Stomach (tissue), 9 donors: ENCODE measurements around the gene PRKCA. TPM values are rescaled to one million over a fixed set of nuclear protein-coding genes. Genes with fewer than 3 reads are reported as not detected.

Experiments
- DNase-seq, 2 donors: peaks; one replicate each; pipeline versions ENCODE4 v3.0.0 to v3.0.0-alpha.2; 2013 to 2019
- H3K27ac ChIP-seq, 5 donors: fragments of 200-600 bp in 4 of 5; sonication (generic) in 4 of 5; one replicate each; pipeline ENCODE4 v1.5.1; 2013 to 2019; ENCODE audit warnings: mild to moderate bottlenecking in 1 of 5, moderate library complexity in 1 of 5
- H3K27me3 ChIP-seq, 3 donors: fragments of 200-600 bp; sonication (generic); one replicate each; pipeline ENCODE4 v1.5.1; 2017 to 2019; ENCODE audit warnings: mixed run types in 1 of 3
- H3K36me3 ChIP-seq, 4 donors: fragments of 200-600 bp; sonication (generic); 1 replicate in 3 of 4; 2 replicates in 1 of 4; pipeline ENCODE4 v1.5.1; 2016 to 2019
- H3K4me1 ChIP-seq, 4 donors: fragments of 200-600 bp; sonication (generic); one replicate each; pipeline ENCODE4 v1.5.1; 2016 to 2019
- H3K4me3 ChIP-seq, 4 donors: fragments of 200-600 bp; sonication (generic) in 3 of 4; one replicate each; pipeline ENCODE4 v1.5.1; 2016 to 2019; ENCODE audit warnings: mild to moderate bottlenecking in 1 of 4
- H3K9me3 ChIP-seq, 4 donors: fragments of 200-600 bp; sonication (generic); one replicate each; pipeline ENCODE4 v1.5.1; 2016 to 2019
- EP300 ChIP-seq: sonication (generic); formaldehyde crosslinking; IDR thresholded peaks from one replicate; pipeline ENCODE4 v1.6.1; 2017; ENCODE audit warnings: antibody characterized with exemption
- POLR2A ChIP-seq, 4 donors: fragments of 450-650 bp; IDR thresholded peaks; one replicate each; pipeline ENCODE4 v1.6.1; 2016; ENCODE audit warnings: antibody characterized with exemption in 4 of 4, control low read depth in 2 of 4, mild to moderate bottlenecking in 1 of 4, moderate library complexity in 1 of 4
- POLR2AphosphoS5 ChIP-seq, 3 donors: sonication (generic); formaldehyde crosslinking; IDR thresholded peaks; one replicate each; pipeline ENCODE4 v1.6.1; 2016; ENCODE audit warnings: antibody characterized with exemption in 3 of 3
- WGBS, 5 donors: extraction: QIAGEN DNeasy Blood & Tissue Kit in 3 of 5; methylation state at CpG; one replicate each; pipeline versions ENCODE4 v1.1.5 to v1.1.7; 2013 to 2018; 5-methylcytosine and 5-hydroxymethylcytosine counted together
- intact Hi-C: fragments of 100-400 bp; cut with DNase I; formaldehyde crosslinking; loops from one replicate; pipeline ENCODE4 v1.15.1; 2023; ENCODE audit warnings: low total_unique reads
- polyA plus RNA-seq, 3 donors: library from polyadenylated mRNA; stranded (reverse); fragments of 200-250 nt; gene quantifications; one replicate each; pipeline ENCODE4 v1.2.3, GENCODE V29; 2013
- total RNA-seq, 5 donors: library from RNA; depleted of rRNA; stranded (reverse); fragments of >200 nt; gene quantifications; one replicate each; pipeline versions ENCODE4 v1.1.0 to v1.2.3, GENCODE V29; 2014 to 2016
- TF ChIP-seq, protein P1 (sequence below), 7 experiments: fragments of 450-650 bp in 4 of 7; fragments of 200-600 bp in 3 of 7; sonication (generic) in 3 of 7; IDR thresholded peaks; one replicate each; pipeline ENCODE4 v1.5.1; 2016 to 2019; ENCODE audit warnings: antibody characterized with exemption in 7 of 7, control low read depth in 2 of 7, mild to moderate bottlenecking in 1 of 7
- donor health status: healthy with polysubstance abuse.
- donor health status: Bipolar disorder and iron deficiency.
- donor health status: healthy.

PRKCA gene
- total and polyA plus RNA-seq, 8 donors: 2.1 to 41.1 (median 12.2) TPM

DNA sequence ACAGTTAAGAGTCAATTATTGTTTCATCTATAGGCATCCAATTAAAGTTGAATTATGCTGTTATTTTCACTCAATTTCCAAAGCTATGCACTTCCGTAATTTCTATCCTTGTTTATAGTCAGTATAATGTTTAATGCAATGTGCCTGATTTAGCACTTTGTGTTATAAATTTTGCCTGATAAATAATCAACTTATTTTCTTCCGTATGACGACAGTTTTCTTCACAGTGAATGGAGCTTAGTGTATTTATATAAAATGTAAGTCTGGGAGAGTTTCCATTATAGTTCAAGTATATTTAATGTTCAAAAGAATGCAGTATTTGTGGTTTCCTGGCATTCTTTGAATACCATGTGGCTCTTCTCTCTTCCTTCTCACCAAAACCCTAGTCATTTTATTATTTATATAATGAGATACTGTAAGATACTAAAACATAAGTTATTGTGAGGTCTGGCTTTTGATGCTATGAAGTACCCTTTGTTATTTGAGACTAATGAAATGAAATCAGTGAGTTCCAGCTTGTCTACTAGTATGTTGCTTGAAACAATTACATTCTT lies 240.6 kb downstream of the PRKCA start:
- H3K4me3 ChIP-seq: no peak overlapping the region
- TF ChIP-seq POLR2AphosphoS5 (IDR thresholded peaks at IDR 0.05): no peak
- no peak for TF ChIP-seq POLR2A (IDR thresholded peaks at IDR 0.05)
- no peak for TF ChIP-seq EP300
- TF ChIP-seq, protein P1, sequence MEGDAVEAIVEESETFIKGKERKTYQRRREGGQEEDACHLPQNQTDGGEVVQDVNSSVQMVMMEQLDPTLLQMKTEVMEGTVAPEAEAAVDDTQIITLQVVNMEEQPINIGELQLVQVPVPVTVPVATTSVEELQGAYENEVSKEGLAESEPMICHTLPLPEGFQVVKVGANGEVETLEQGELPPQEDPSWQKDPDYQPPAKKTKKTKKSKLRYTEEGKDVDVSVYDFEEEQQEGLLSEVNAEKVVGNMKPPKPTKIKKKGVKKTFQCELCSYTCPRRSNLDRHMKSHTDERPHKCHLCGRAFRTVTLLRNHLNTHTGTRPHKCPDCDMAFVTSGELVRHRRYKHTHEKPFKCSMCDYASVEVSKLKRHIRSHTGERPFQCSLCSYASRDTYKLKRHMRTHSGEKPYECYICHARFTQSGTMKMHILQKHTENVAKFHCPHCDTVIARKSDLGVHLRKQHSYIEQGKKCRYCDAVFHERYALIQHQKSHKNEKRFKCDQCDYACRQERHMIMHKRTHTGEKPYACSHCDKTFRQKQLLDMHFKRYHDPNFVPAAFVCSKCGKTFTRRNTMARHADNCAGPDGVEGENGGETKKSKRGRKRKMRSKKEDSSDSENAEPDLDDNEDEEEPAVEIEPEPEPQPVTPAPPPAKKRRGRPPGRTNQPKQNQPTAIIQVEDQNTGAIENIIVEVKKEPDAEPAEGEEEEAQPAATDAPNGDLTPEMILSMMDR (IDR thresholded peaks at IDR 0.05): no peak
- peaks cover 3 to 67% (median 33%) of the 10 kb centered on the region in 4 donors for H3K4me1 ChIP-seq
- no peaks in the 10 kb centered on the region for H3K36me3 ChIP-seq
- no peaks in the 10 kb centered on the region for H3K27me3 ChIP-seq
- 82 to 88% (median 84%) methylated on average over 3 of the region's 3 CpGs for WGBS, 5 donors
- peak overlapping the region in 1 of 5 donors; percentile 74 for H3K27ac ChIP-seq
- no peak for DNase-seq
- intact Hi-C loops: no loop called here
- no peaks in the 10 kb centered on the region for H3K9me3 ChIP-seq

DNA sequence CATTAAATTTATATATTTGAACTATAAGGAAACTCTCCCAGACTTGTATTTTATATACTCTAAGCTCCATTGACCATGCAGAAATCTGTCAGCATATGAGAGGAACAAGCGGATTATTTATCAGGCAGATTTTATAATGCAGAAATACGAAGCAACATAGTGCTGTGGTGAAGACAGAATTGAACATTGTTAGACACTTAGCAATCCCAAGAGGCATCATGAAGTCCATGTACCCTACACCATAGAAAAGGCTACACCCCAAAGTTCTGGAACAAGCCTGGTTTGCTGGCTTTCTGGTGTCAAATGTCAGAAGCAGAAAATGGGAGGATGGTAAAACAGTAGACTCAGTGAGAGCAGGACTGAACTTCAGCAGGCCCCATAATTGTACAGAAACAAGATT lies 241.1 kb downstream of the PRKCA start:
- H3K9me3 ChIP-seq: no peaks in the 10 kb centered on the region
- intact Hi-C loops: no loop called here
- peaks cover 3 to 67% (median 37%) of the 10 kb centered on the region in 4 donors for H3K4me1 ChIP-seq
- H3K27me3 ChIP-seq: no peaks in the 10 kb centered on the region
- H3K27ac ChIP-seq: peak overlapping the region in 1 of 5 donors; percentile 74
- H3K36me3 ChIP-seq: no peaks in the 10 kb centered on the region
- WGBS, 5 donors: 85 to 94% (median 89%) methylated on average over 2 of the region's 2 CpGs
- TF ChIP-seq POLR2A (IDR thresholded peaks at IDR 0.05) (no peak), POLR2AphosphoS5 (IDR thresholded peaks at IDR 0.05) (no peak)
- no peak overlapping the region for H3K4me3 ChIP-seq
- no peak for DNase-seq

- Histone ChIP-seq H3K36me3 (no peaks in the 10 kb centered on the region), H3K27ac (no peak overlapping the region), H3K27me3 (no peaks in the 10 kb centered on the region), H3K9me3 (no peaks in the 10 kb centered on the region), H3K4me1 (peaks cover 0 to 61% (median 40%) of the 10 kb centered on the region in 4 donors), H3K4me3 (no peak overlapping the region)
- TF ChIP-seq, protein P1 (IDR thresholded peaks at IDR 0.05): no peak
- TF ChIP-seq EP300 (no peak), POLR2AphosphoS5 (IDR thresholded peaks at IDR 0.05) (no peak), POLR2A (IDR thresholded peaks at IDR 0.05) (no peak)
- DNase-seq: no peak
- 84 to 96% (median 89%) methylated on average over 2 of the region's 2 CpGs for WGBS, 5 donors
- intact Hi-C loops: no loop called here
These were observed 243.5 kb downstream of the PRKCA start for GRCh38 chr17:66545918-66546317.

DNA sequence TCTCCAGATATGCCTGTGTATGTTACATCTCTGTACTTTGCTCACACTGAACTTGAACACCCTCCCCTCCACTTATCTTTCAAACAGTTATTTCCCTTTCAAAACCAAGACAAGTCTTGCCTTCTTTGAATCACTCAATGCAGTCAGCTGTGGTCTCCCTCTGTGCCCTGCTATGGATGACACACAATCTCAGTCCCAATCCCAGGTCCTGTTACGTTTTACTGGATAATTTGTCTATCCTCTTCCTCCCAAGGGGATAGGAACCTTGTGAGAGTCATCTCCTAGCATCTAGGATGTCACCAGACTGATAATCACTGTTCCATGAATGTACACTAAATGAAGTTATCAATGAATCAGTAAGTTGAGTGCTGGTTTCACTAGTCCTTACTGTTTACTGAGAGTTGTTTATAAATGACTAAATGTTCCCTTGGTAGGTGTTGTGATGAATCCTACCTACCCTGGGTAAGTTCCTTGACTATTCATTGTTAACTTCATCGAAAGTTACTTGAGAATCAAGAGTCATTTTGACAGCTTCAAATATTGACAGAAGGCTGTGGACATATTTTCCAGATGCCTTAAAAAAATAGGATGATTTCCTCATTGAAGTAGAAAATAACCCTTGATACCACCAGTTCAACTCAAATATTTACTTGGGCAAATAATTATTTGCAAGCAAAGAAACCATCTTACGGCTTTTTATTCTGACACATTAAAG lies 244.9 kb downstream of the PRKCA start:
- 39 to 65% (median 52%) methylated on average over 3 of the region's 3 CpGs for WGBS, 5 donors
- TF ChIP-seq EP300: no peak
- TF ChIP-seq POLR2AphosphoS5 (IDR thresholded peaks at IDR 0.05): no peak
- TF ChIP-seq, protein P1 (IDR thresholded peaks at IDR 0.05): no peak
- no peak for TF ChIP-seq POLR2A (IDR thresholded peaks at IDR 0.05)
- H3K9me3 ChIP-seq: no peaks in the 10 kb centered on the region
- no peaks in the 10 kb centered on the region for H3K36me3 ChIP-seq
- intact Hi-C loops: no loop called here
- peak in 1 of 2 donors; percentile 28 for DNase-seq
- H3K4me3 ChIP-seq: no peak overlapping the region
- no peaks in the 10 kb centered on the region for H3K27me3 ChIP-seq
- peaks cover 0 to 51% (median 30%) of the 10 kb centered on the region in 4 donors for H3K4me1 ChIP-seq
- H3K27ac ChIP-seq: peak overlapping the region in 2 of 5 donors; percentile 58 to 68

- intact Hi-C loops: no loop called here
- Histone ChIP-seq H3K27ac (peak overlapping the region in 4 of 5 donors; percentile 8 to 68 (median 50)), H3K36me3 (no peaks in the 10 kb centered on the region), H3K4me1 (peaks cover 0 to 44% (median 27%) of the 10 kb centered on the region in 4 donors), H3K4me3 (no peak overlapping the region), H3K27me3 (no peaks in the 10 kb centered on the region), H3K9me3 (no peaks in the 10 kb centered on the region)
- no peak for TF ChIP-seq EP300
- no peak for TF ChIP-seq POLR2A (IDR thresholded peaks at IDR 0.05)
- TF ChIP-seq, protein P1 (IDR thresholded peaks at IDR 0.05): no peak
- WGBS, 5 donors: 36 to 67% (median 46%) methylated on average over 3 of the region's 3 CpGs
- DNase-seq: peak in 1 of 2 donors; percentile 36
These were observed 245.7 kb downstream of the PRKCA start for GRCh38 chr17:66548158-66548557.
